Esophagus squamous epithelium (tissue), 4 donors: ENCODE results near the gene HDAC3.

Source experiments
- POLR2A ChIP-seq, 4 donors: fragments of 450-650 bp; IDR thresholded peaks; one replicate each; pipeline ENCODE4 v1.6.1; 2017; ENCODE audit warnings: antibody characterized with exemption in 4 of 4, mild to moderate bottlenecking in 4 of 4, moderate library complexity in 3 of 4
- TF ChIP-seq, protein P1 (sequence below), 6 experiments: fragments of 450-650 bp in 4 of 6; fragments of 200-600 bp in 2 of 6; sonication (generic) in 2 of 6; IDR thresholded peaks; one replicate each; pipeline ENCODE4 v1.5.1; 2016 to 2019; ENCODE audit warnings: antibody characterized with exemption in 6 of 6, mild to moderate bottlenecking in 4 of 6, moderate library complexity in 4 of 6

- TF ChIP-seq, protein P1, sequence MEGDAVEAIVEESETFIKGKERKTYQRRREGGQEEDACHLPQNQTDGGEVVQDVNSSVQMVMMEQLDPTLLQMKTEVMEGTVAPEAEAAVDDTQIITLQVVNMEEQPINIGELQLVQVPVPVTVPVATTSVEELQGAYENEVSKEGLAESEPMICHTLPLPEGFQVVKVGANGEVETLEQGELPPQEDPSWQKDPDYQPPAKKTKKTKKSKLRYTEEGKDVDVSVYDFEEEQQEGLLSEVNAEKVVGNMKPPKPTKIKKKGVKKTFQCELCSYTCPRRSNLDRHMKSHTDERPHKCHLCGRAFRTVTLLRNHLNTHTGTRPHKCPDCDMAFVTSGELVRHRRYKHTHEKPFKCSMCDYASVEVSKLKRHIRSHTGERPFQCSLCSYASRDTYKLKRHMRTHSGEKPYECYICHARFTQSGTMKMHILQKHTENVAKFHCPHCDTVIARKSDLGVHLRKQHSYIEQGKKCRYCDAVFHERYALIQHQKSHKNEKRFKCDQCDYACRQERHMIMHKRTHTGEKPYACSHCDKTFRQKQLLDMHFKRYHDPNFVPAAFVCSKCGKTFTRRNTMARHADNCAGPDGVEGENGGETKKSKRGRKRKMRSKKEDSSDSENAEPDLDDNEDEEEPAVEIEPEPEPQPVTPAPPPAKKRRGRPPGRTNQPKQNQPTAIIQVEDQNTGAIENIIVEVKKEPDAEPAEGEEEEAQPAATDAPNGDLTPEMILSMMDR (IDR thresholded peaks at IDR 0.05), result no peak
- no peak for TF ChIP-seq POLR2A (IDR thresholded peaks at IDR 0.05)
Measured at GRCh38 chr5:141680178-141680577, 43.5 kb upstream of the HDAC3 start.
